Psoas muscle (tissue), 8 donors: ENCODE results near the gene RPTOR. TPM values are rescaled to one million over a fixed set of nuclear protein-coding genes. Genes with fewer than 3 reads are reported as not detected.

Experiments
- ATAC-seq, 4 donors: fragments of 200-7000 bp; cut with Tn5 transposase; one replicate each; pipeline ENCODE4 v1.9.1; 2020; ENCODE audit warnings: moderate library complexity in 3 of 4, mild to moderate bottlenecking in 2 of 4
- DNase-seq, 2 donors: peaks; one replicate each; pipeline ENCODE4 v3.0.0-alpha.2; 2020
- H3K27ac ChIP-seq: fragments of 200-600 bp; one replicate; pipeline ENCODE4 v1.8.0; 2022
- H3K27me3 ChIP-seq, 3 donors: fragments of 200-600 bp in 1 of 3; one replicate each; pipeline versions ENCODE4 v1.6.1 to v1.8.0; 2013 to 2022; ENCODE audit warnings: low read length in 2 of 3, mild to moderate bottlenecking in 2 of 3, moderate library complexity in 1 of 3; ENCODE audit not compliant: insufficient read depth in 3 of 3
- H3K36me3 ChIP-seq, 2 donors: fragments of 200-600 bp in 1 of 2; one replicate each; pipeline versions ENCODE4 v1.6.1 to v1.8.0; 2013 to 2022; ENCODE audit warnings: low read depth in 1 of 2, mild to moderate bottlenecking in 1 of 2, moderate library complexity in 1 of 2; ENCODE audit not compliant: insufficient read depth in 1 of 2
- H3K4me1 ChIP-seq: fragments of 200-600 bp; one replicate; pipeline ENCODE4 v1.8.0; 2022
- H3K4me3 ChIP-seq: fragments of 200-600 bp; one replicate; pipeline ENCODE4 v1.8.0; 2022; ENCODE audit warnings: mild to moderate bottlenecking
- H3K9me3 ChIP-seq: fragments of 200-600 bp; one replicate; pipeline ENCODE4 v1.8.0; 2022
- WGBS, 3 donors: extraction: QIAGEN DNeasy Blood & Tissue Kit; methylation state at CpG; one replicate each; pipeline versions ENCODE4 v1.1.6 to v1.1.7; 2013; 5-methylcytosine and 5-hydroxymethylcytosine counted together
- intact Hi-C, 2 donors: fragments of 100-400 bp; cut with DNase I; formaldehyde crosslinking; loops; one replicate each; pipeline versions ENCODE4 v1.11.0 to v1.14.2; 2022
- polyA plus RNA-seq, 3 donors: library from polyadenylated mRNA; stranded (reverse); fragments of 200-250 nt; gene quantifications; one replicate each; pipeline ENCODE4 v1.2.3, GENCODE V29; 2013
- total RNA-seq, 4 donors: library from RNA; stranded (reverse); fragmentation: NEBNext Ultra II Directional in 2 of 4; extraction: Animal tissue kit (Norgen Biotek cat#: 25700) in 2 of 4; gene quantifications; one replicate each; pipeline versions ENCODE4 v1.2.1 to v1.2.4, GENCODE V29; 2021 to 2023
- TF ChIP-seq, protein P1 (sequence below): fragments of 200-600 bp; IDR thresholded peaks from one replicate; pipeline ENCODE4 v1.8.0; 2022; ENCODE audit warnings: antibody characterized with exemption
- donor health status: healthy with polysubstance abuse.
- donor health status: DM: no; HTN: no; CAD: no; lungs with moderate emphysema.
- donor health status: Bipolar disorder and iron deficiency.
- donor health status: healthy.
- donor health status: DM: yes; HTN: yes; CAD: no.
- donor health status: DM: no; HTN: no; CAD: no.
- donor health status: DM: no; HTN: no; CAD: no.
- donor health status: DM: yes; HTN: yes; CAD: no.

Gene RPTOR
- total and polyA plus RNA-seq, 7 donors = 13.6 to 82.2 (median 32.5) TPM

- H3K9me3 ChIP-seq = no peaks in the 10 kb centered on the region
- H3K27me3 ChIP-seq = no peaks in the 10 kb centered on the region
- 0% methylated on average over 37 to 66 of the region's 66 CpGs for WGBS, 3 donors
- ATAC-seq = peak; percentile 75 to 80 (median 78)
- intact Hi-C loops = loop anchor here (1.0 to 2.0 kb wide), 2 partner anchors 105 to 110 kb away; no protein-coding TSS in a partner anchor
- peaks cover 17% of the 10 kb centered on the region for H3K4me1 ChIP-seq
- peaks cover 0 to 19% of the 10 kb centered on the region in 2 donors for H3K36me3 ChIP-seq
- peak within 1 kb of the TSS; percentile 89 for H3K4me3 ChIP-seq
- TF ChIP-seq, protein P1, sequence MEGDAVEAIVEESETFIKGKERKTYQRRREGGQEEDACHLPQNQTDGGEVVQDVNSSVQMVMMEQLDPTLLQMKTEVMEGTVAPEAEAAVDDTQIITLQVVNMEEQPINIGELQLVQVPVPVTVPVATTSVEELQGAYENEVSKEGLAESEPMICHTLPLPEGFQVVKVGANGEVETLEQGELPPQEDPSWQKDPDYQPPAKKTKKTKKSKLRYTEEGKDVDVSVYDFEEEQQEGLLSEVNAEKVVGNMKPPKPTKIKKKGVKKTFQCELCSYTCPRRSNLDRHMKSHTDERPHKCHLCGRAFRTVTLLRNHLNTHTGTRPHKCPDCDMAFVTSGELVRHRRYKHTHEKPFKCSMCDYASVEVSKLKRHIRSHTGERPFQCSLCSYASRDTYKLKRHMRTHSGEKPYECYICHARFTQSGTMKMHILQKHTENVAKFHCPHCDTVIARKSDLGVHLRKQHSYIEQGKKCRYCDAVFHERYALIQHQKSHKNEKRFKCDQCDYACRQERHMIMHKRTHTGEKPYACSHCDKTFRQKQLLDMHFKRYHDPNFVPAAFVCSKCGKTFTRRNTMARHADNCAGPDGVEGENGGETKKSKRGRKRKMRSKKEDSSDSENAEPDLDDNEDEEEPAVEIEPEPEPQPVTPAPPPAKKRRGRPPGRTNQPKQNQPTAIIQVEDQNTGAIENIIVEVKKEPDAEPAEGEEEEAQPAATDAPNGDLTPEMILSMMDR = peak; percentile 29
- H3K27ac ChIP-seq = peak within 1 kb of the TSS; percentile 85
- peak; percentile 85 to 90 for DNase-seq
Observed at GRCh38 chr17:80991645-80992076, 447.0 kb downstream of the RPTOR start, which contains the start of gene CHMP6. Gene CHMP6 (plus strand): TSS chr17:80991841. CDS start chr17:80991919, 78 bp downstream.

- Histone ChIP-seq H3K27me3 (no peaks in the 10 kb centered on the region), H3K4me3 (peak overlapping the region; percentile 89), H3K9me3 (no peaks in the 10 kb centered on the region), H3K4me1 (peaks cover 17% of the 10 kb centered on the region), H3K36me3 (peaks cover 0 to 25% of the 10 kb centered on the region in 2 donors), H3K27ac (peak overlapping the region; percentile 85)
- peak; percentile 4 to 20 (median 6) for ATAC-seq
- no peak for DNase-seq
- intact Hi-C loops = no loop called here
- 2 to 3% (median 2%) methylated on average over 49 to 90 of the region's 90 CpGs for WGBS, 3 donors
- TF ChIP-seq, protein P1 = no peak
Observed at GRCh38 chr17:80992077-80992947, 447.7 kb downstream of the RPTOR start.

DNA sequence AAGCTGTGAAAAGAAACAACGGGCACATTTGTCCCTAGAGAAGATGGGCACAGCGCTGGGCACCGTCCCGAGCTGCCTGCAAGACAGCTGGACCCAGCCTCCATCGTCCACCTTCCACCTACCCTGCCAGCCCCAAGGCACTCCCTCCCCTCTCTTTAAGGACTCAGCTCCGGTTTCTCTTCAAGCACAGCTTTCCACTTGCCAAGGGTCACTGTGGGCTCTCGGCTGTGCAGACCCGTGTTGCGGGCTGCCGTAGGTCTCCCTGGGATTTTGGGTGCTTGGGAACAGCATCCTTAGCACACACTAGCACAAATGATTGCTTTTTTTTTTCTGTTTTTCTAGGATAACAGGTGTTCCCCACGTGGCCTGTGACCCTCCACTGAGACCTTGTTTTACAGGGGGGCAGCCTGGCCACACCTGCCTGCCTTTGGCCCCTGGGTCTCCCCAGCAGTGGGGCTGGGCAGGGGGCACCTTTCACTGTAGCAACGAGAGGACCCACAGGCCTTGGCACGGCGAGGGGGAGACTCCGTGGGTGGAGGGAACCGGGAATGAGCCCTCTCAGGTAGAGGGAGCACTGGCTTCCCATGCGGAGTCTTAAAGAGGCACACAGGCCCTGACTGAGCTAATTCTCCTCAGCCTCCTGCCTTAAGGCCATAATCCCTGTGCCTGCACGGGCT lies 448.4 kb downstream of the RPTOR start:
- TF ChIP-seq, protein P1 = no peak
- no peaks in the 10 kb centered on the region for H3K9me3 ChIP-seq
- no peak for DNase-seq
- H3K36me3 ChIP-seq = peaks cover 0 to 33% of the 10 kb centered on the region in 2 donors
- intact Hi-C loops = no loop called here
- peak overlapping the region; percentile 85 for H3K27ac ChIP-seq
- peak overlapping the region; percentile 89 for H3K4me3 ChIP-seq
- no peaks in the 10 kb centered on the region for H3K27me3 ChIP-seq
- WGBS, 3 donors = 33 to 37% (median 34%) methylated on average over 18 of the region's 18 CpGs
- H3K4me1 ChIP-seq = peaks cover 17% of the 10 kb centered on the region
- ATAC-seq = no peak

DNA sequence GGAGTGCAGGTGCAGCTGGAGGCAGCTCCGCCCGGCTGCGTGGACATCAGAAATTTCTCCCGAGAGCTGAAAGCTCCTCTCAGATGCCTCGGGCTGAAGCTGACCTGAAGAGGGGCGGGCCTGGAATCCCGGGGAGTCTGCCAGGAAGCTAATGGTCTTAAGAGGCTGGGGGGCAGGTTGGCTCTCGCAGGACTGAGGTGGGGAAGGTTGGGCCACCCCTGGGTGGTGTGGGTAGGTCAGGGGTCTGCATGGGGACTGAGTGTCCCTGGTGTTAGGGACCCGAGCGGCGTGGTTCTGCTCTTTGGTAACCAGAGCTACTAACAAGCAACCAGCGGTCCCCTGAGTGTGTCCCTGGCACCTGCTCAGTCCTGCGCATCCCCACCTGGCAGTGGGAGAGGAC lies 450.5 kb downstream of the RPTOR start:
- Histone ChIP-seq H3K27me3 (no peaks in the 10 kb centered on the region), H3K4me1 (peaks cover 13% of the 10 kb centered on the region), H3K27ac (no peak overlapping the region), H3K4me3 (no peak overlapping the region), H3K9me3 (no peaks in the 10 kb centered on the region), H3K36me3 (peaks cover 0 to 54% of the 10 kb centered on the region in 2 donors)
- TF ChIP-seq, protein P1 = no peak
- DNase-seq (no peak), ATAC-seq (no peak)
- WGBS, 3 donors = 90 to 93% (median 91%) methylated on average over 13 of the region's 13 CpGs
- intact Hi-C loops = no loop called here
